CD4-positive, alpha-beta T cell (primary cell): Measurements from ENCODE around the gene AUTS2. TPM values are rescaled to one million over a fixed set of nuclear protein-coding genes. Genes with fewer than 3 reads are reported as not detected.

ENCODE experiments used
- ATAC-seq: fragments of 200-7000 bp; cut with Tn5 transposase; one replicate; pipeline ENCODE4 v1.10.0; 2022; ENCODE audit warnings: mild to moderate bottlenecking; ENCODE audit not compliant: poor library complexity
- CTCF ChIA-PET: fragments of 350-600 bp; sonication (Branson Sonifier 250); formaldehyde crosslinking; loops from one replicate; lab custom pipeline; 2021; ENCODE audit warnings: antibody characterized with exemption, inconsistent platforms; lab: Charles Lee
- POLR2A ChIA-PET: fragments of 350-600 bp; sonication (Branson Sonifier 250); formaldehyde crosslinking; loops from one replicate; lab custom pipeline; 2021; ENCODE audit warnings: antibody characterized with exemption, inconsistent platforms; lab: Charles Lee
- DNase-seq, 14 experiments: peaks; one replicate each; pipeline ENCODE4 v3.0.0-alpha.2; 2013 to 2020; ENCODE audit warnings: mixed read lengths in 2 of 14
- H3K27ac ChIP-seq, 2 donors: one replicate each; pipeline versions ENCODE4 v1.5.1 to v1.7.0; 2013; ENCODE audit warnings: low read length in 2 of 2, low read depth in 1 of 2, mild to moderate bottlenecking in 1 of 2
- H3K27me3 ChIP-seq, 2 experiments: 1 replicate in 1 of 2; 2 replicates in 1 of 2; pipeline versions ENCODE4 v1.6.1 to v1.7.0; 2013; ENCODE audit warnings: low read length in 2 of 2, control low read depth in 1 of 2, mild to moderate bottlenecking in 1 of 2, moderate library complexity in 1 of 2; ENCODE audit not compliant: insufficient read depth in 2 of 2, control insufficient read depth in 1 of 2
- H3K36me3 ChIP-seq: one replicate; pipeline ENCODE4 v1.6.1; 2013; ENCODE audit warnings: low read length, control low read depth; ENCODE audit not compliant: insufficient read depth
- H3K4me1 ChIP-seq: one replicate; pipeline ENCODE4 v1.6.1; 2013; ENCODE audit warnings: low read length, control low read depth; ENCODE audit not compliant: insufficient read depth
- H3K4me3 ChIP-seq: one replicate; pipeline ENCODE4 v1.5.1; 2013; ENCODE audit warnings: mild to moderate bottlenecking, low read length, moderate library complexity
- H3K9me3 ChIP-seq, 2 experiments: 1 replicate in 1 of 2; 2 replicates in 1 of 2; pipeline versions ENCODE4 v1.6.1 to v1.7.0; 2013; ENCODE audit warnings: low read length in 2 of 2, mild to moderate bottlenecking in 2 of 2, control low read depth in 1 of 2, moderate library complexity in 1 of 2; ENCODE audit not compliant: control insufficient read depth in 1 of 2, insufficient read depth in 1 of 2
- H3K27ac Mint-ChIP-seq: one replicate; pipeline ENCODE4 v1.8.0; 2020; ENCODE audit warnings: mixed read lengths
- H3K27me3 Mint-ChIP-seq: one replicate; pipeline ENCODE4 v1.8.0; 2021; ENCODE audit warnings: mixed read lengths
- H3K36me3 Mint-ChIP-seq: one replicate; pipeline ENCODE4 v1.8.0; 2021; ENCODE audit warnings: low read depth, mixed read lengths
- H3K4me1 Mint-ChIP-seq: one replicate; pipeline ENCODE4 v1.8.0; 2021; ENCODE audit warnings: low read depth, mixed read lengths
- H3K4me3 Mint-ChIP-seq: one replicate; pipeline ENCODE4 v1.8.0; 2020; ENCODE audit warnings: mild to moderate bottlenecking, mixed read lengths
- H3K9me3 Mint-ChIP-seq: one replicate; pipeline ENCODE4 v1.8.0; 2020; ENCODE audit warnings: mixed read lengths
- CTCF ChIP-seq: fragments of 200-600 bp; IDR thresholded peaks from one replicate; pipeline ENCODE4 v1.8.0; 2022; ENCODE audit warnings: antibody characterized with exemption, mild to moderate bottlenecking
- intact Hi-C, 2 experiments: fragments of 100-400 bp; cut with DNase I in 1 of 2; cut with micrococcal nuclease in 1 of 2; formaldehyde crosslinking; loops; one replicate each; pipeline versions ENCODE4 v1.15.1 to v1.9.0; 2023 to 2025; cut with DNase I, micrococcal nuclease
- total RNA-seq, 174 experiments: library from RNA in 2 of 174; stranded (reverse) in 2 of 174; gene quantifications; one replicate each; pipeline ENCODE4 v1.2.3 and lab custom pipeline; 2021 to 2026

Gene AUTS2
- total RNA-seq, 2 experiments from 2014 or later, result 43.6 to 47.6 TPM

- intact Hi-C loops, result loop anchor here in 1 of 2 experiments (10.0 kb wide), 1 partner anchor 285 kb away; no protein-coding TSS in a partner anchor
- no peak overlapping the region for H3K4me3 Mint-ChIP-seq
- POLR2A ChIA-PET, result no interaction called here
- H3K27me3 ChIP-seq, result no peaks in the 10 kb centered on the region
- H3K4me1 ChIP-seq, result no peaks in the 10 kb centered on the region
- no peak overlapping the region for H3K4me3 ChIP-seq
- no peak for TF ChIP-seq CTCF
- H3K36me3 ChIP-seq, result no peaks in the 10 kb centered on the region
- H3K27ac Mint-ChIP-seq, result no peak overlapping the region
- CTCF ChIA-PET, result no interaction called here
- ATAC-seq (no peak), DNase-seq (no peak)
- H3K27me3 Mint-ChIP-seq, result no peaks in the 10 kb centered on the region
- H3K4me1 Mint-ChIP-seq, result no peaks in the 10 kb centered on the region
- H3K27ac ChIP-seq, result no peak overlapping the region
- H3K9me3 Mint-ChIP-seq, result no peaks in the 10 kb centered on the region
- H3K36me3 Mint-ChIP-seq, result no peaks in the 10 kb centered on the region
- no peaks in the 10 kb centered on the region for H3K9me3 ChIP-seq
These were observed 821.5 kb downstream of the AUTS2 start for GRCh38 chr7:70419526-70420380.

DNA sequence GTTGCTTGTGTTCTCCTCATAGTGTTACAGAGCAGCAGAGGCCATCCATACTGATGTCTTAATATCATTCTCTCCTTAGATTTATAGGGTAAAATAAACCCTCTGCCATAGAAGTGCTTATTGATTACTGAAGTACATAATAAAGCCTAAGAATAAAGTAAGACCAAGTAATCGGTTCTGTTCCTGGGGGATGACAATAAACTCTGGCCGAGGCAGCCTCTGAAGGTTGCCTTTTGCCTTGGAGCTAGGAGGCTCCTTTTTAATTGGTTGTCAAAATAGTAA lies 822.0 kb downstream of the AUTS2 start:
- intact Hi-C loops, result loop anchor here in 1 of 2 experiments (10.0 kb wide), 1 partner anchor 284 kb away; no protein-coding TSS in a partner anchor
- ChIA-PET POLR2A (no interaction called here), CTCF (no interaction called here)
- Histone ChIP-seq H3K4me1 (no peaks in the 10 kb centered on the region), H3K27me3 (no peaks in the 10 kb centered on the region), H3K27ac (no peak overlapping the region), H3K4me3 (no peak overlapping the region), H3K9me3 (no peaks in the 10 kb centered on the region), H3K36me3 (no peaks in the 10 kb centered on the region)
- no peak for TF ChIP-seq CTCF
- ATAC-seq (no peak), DNase-seq (no peak)
- Mint-ChIP-seq H3K4me3 (no peak overlapping the region), H3K27me3 (no peaks in the 10 kb centered on the region), H3K27ac (no peak overlapping the region), H3K4me1 (no peaks in the 10 kb centered on the region), H3K36me3 (no peaks in the 10 kb centered on the region), H3K9me3 (no peaks in the 10 kb centered on the region)

DNA sequence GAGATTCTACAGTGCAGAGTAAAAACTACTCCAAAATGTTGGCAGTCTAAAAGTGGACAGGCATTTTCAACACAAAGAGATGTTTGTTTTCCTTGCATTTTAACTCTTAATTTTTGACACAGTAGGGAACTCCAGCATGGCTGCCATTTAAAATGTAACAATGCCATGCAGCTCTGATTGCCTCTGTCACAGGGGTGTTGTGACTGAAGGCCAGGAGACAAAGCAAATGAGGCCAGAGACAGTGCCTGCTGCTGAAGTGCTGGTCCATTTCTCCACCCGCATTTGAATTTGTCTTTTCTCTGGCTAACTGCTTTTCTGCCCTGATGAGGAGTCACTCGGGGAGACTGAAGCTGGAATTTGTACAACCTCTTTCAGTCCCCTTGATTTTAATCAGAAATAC lies 823.0 kb downstream of the AUTS2 start:
- DNase-seq, result no peak
- CTCF ChIA-PET, result no interaction called here
- Histone ChIP-seq H3K27ac (no peak overlapping the region), H3K36me3 (no peaks in the 10 kb centered on the region), H3K9me3 (no peaks in the 10 kb centered on the region), H3K4me1 (no peaks in the 10 kb centered on the region), H3K27me3 (no peaks in the 10 kb centered on the region), H3K4me3 (no peak overlapping the region)
- Mint-ChIP-seq H3K9me3 (no peaks in the 10 kb centered on the region), H3K4me3 (no peak overlapping the region), H3K27me3 (no peaks in the 10 kb centered on the region), H3K4me1 (no peaks in the 10 kb centered on the region), H3K36me3 (no peaks in the 10 kb centered on the region), H3K27ac (no peak overlapping the region)
- POLR2A ChIA-PET, result no interaction called here
- ATAC-seq, result no peak
- intact Hi-C loops, result loop anchor here in 1 of 2 experiments (10.0 kb wide), 1 partner anchor 283 kb away; no protein-coding TSS in a partner anchor
- no peak for TF ChIP-seq CTCF
